Cerebellar nuclear complex (tissue), 1 donor: ENCODE data around the gene CADM2.
A peak's percentile ranks its signal among the peaks of the same experiment; 100 is the strongest.

Experiments
- DNase-seq, 2 experiments: peaks; one replicate each; lab custom pipeline; 2025; lab: John Stamatoyannopoulos, UW

CADM2 gene

GRCh38 chr3:85572426-85572825 lies 613.6 kb downstream of the CADM2 start:
- DNase-seq = no peak

GRCh38 chr3:85572978-85573377 lies 614.2 kb downstream of the CADM2 start:
- no peak for DNase-seq

GRCh38 chr3:85574006-85574705 lies 615.4 kb downstream of the CADM2 start:
- no peak for DNase-seq

- peak in 1 of 2 experiments; percentile 9 for DNase-seq
These were observed 617.4 kb downstream of the CADM2 start for GRCh38 chr3:85576091-85576690.

- DNase-seq = no peak
These were observed 618.0 kb downstream of the CADM2 start for GRCh38 chr3:85576697-85577200.

- no peak for DNase-seq
These were observed 626.1 kb downstream of the CADM2 start for GRCh38 chr3:85584779-85585356.

GRCh38 chr3:85586018-85586417 lies 627.2 kb downstream of the CADM2 start:
- DNase-seq = no peak

GRCh38 chr3:85589145-85589544 lies 630.4 kb downstream of the CADM2 start:
- DNase-seq = no peak

- DNase-seq = no peak
These were observed 632.7 kb downstream of the CADM2 start for GRCh38 chr3:85591451-85591850.

- no peak for DNase-seq
These were observed 633.5 kb downstream of the CADM2 start for GRCh38 chr3:85592256-85592655.

GRCh38 chr3:85594676-85595075 lies 635.9 kb downstream of the CADM2 start:
- DNase-seq = no peak

GRCh38 chr3:85603378-85603777 lies 644.6 kb downstream of the CADM2 start:
- DNase-seq = no peak

- no peak for DNase-seq
These were observed 645.9 kb downstream of the CADM2 start for GRCh38 chr3:85604641-85605040.

- no peak for DNase-seq
These were observed 646.3 kb downstream of the CADM2 start for GRCh38 chr3:85605066-85605465.

GRCh38 chr3:85626662-85627061 lies 667.9 kb downstream of the CADM2 start:
- no peak for DNase-seq

GRCh38 chr3:85627932-85628331 lies 669.1 kb downstream of the CADM2 start:
- no peak for DNase-seq

GRCh38 chr3:85631070-85631469 lies 672.3 kb downstream of the CADM2 start:
- no peak for DNase-seq

- DNase-seq = no peak
These were observed 674.1 kb downstream of the CADM2 start for GRCh38 chr3:85632921-85633320.

- DNase-seq = no peak
These were observed 693.6 kb downstream of the CADM2 start for GRCh38 chr3:85652360-85652759.

- no peak for DNase-seq
These were observed 701.7 kb downstream of the CADM2 start for GRCh38 chr3:85660451-85660850.

- DNase-seq = no peak
These were observed 703.7 kb downstream of the CADM2 start for GRCh38 chr3:85662462-85662861.

- no peak for DNase-seq
These were observed 709.0 kb downstream of the CADM2 start for GRCh38 chr3:85667744-85668143.

- no peak for DNase-seq
These were observed 711.9 kb downstream of the CADM2 start for GRCh38 chr3:85670634-85671205.
